ENCODE results near the gene HCN3. TPM values are rescaled to one million over a fixed set of nuclear protein-coding genes. Genes with fewer than 3 reads are reported as not detected.

Gene HCN3
- total RNA-seq, 3 donors from 2014 or later: 10.3 to 15.6 (median 10.8) TPM

- ATAC-seq: no peak
- intact Hi-C loops (cut with DNase I, micrococcal nuclease): loop anchor here (10.0 kb wide), 2 partner anchors 55 to 75 kb away; partner anchors contain the start of genes CLK2 (in 1 of the 2), ENTREP3 (in 1 of the 2) and HCN3 (in 1 of the 2)
- peaks cover 3% of the 10 kb centered on the region for H3K36me3 ChIP-seq (ENCODE audit: low read depth)
Observed at GRCh38 chr1:155329980-155330598, 52.8 kb downstream of the HCN3 start.

GRCh38 chr1:155334962-155335361 lies 57.7 kb downstream of the HCN3 start:
- H3K36me3 ChIP-seq (ENCODE audit: low read depth): peaks cover 9% of the 10 kb centered on the region
- intact Hi-C loops (cut with DNase I, micrococcal nuclease): no loop called here
- no peak for DNase-seq
- no peak for TF ChIP-seq CTCF (IDR thresholded peaks at IDR 0.05)
- no peaks in the 10 kb centered on the region for H3K4me1 ChIP-seq (ENCODE audit: low read depth)
- no peaks in the 10 kb centered on the region for H3K9me3 ChIP-seq
- H3K4me3 ChIP-seq: no peak overlapping the region
- no peak for ATAC-seq

More at GRCh38 chr1:155329980-155330598, 52.8 kb downstream of the HCN3 start:
- DNase-seq: no peak
- H3K4me3 ChIP-seq: no peak overlapping the region
- peaks cover 14% of the 10 kb centered on the region for H3K4me1 ChIP-seq (ENCODE audit: low read depth)
- no peaks in the 10 kb centered on the region for H3K9me3 ChIP-seq
- no peak for TF ChIP-seq CTCF (IDR thresholded peaks at IDR 0.05)

Other genes starting within 250 kb of the HCN3 start
- gene DCST2, start 243.7 kb upstream of the HCN3 start, total RNA-seq: 1 to 10 TPM; 1.7 to 3.3 (median 2.3) TPM
- gene DCST1, start 243.6 kb upstream of the HCN3 start, total RNA-seq: under 1 TPM in 2 of 3 donors, not detected in 1; 0.19 to 0.20 TPM
- gene ADAM15, start 226.1 kb upstream of the HCN3 start, total RNA-seq: 100 to 1,000 TPM in 1 of 3 donors, 10 to 100 TPM in 2; 71.8 to 148 (median 79.7) TPM
- 10 to 100 TPM; 12.3 to 27.2 (median 26.4) TPM for gene EFNA4, start 213.7 kb upstream of the HCN3 start, total RNA-seq
- 10 to 100 TPM in 1 of 3 donors, 1 to 10 TPM in 2; 2.1 to 17.4 (median 5.6) TPM for gene EFNA3, start 198.6 kb upstream of the HCN3 start, total RNA-seq
- 100 to 1,000 TPM in 2 of 3 donors, 10 to 100 TPM in 1; 46.3 to 198 (median 110) TPM for gene EFNA1, start 149.6 kb upstream of the HCN3 start, total RNA-seq
- 10 to 100 TPM; 38.7 to 95.8 (median 66.4) TPM for gene SLC50A1, start 141.6 kb upstream of the HCN3 start, total RNA-seq
- gene DPM3, start 136.9 kb upstream of the HCN3 start, total RNA-seq: 100 to 1,000 TPM in 1 of 3 donors, 10 to 100 TPM in 2; 76.3 to 106 (median 78.4) TPM
- gene KRTCAP2, start 104.2 kb upstream of the HCN3 start, total RNA-seq: 100 to 1,000 TPM; 162 to 190 (median 176) TPM
- under 1 TPM; 0.26 to 0.76 (median 0.39) TPM for gene TRIM46, start 103.6 kb upstream of the HCN3 start, total RNA-seq
- 10 to 100 TPM; 22.4 to 35.9 (median 33.9) TPM for gene THBS3, start 69.6 kb upstream of the HCN3 start, total RNA-seq
- 10 to 100 TPM; 26.1 to 41.1 (median 35.6) TPM for gene MTX1, start 68.8 kb upstream of the HCN3 start, total RNA-seq
- 10 to 100 TPM; 16.9 to 42.6 (median 20.4) TPM for gene ENTREP3, start 22.0 kb upstream of the HCN3 start, total RNA-seq
- gene SCAMP3, start 15.1 kb upstream of the HCN3 start, total RNA-seq: 10 to 100 TPM; 43.6 to 53.4 (median 46.8) TPM
- 10 to 100 TPM; 43.7 to 51.7 (median 47.8) TPM for gene CLK2, start 4.0 kb upstream of the HCN3 start, total RNA-seq
- gene PKLR, start 24.0 kb downstream of the HCN3 start, total RNA-seq: 1 to 10 TPM in 2 of 3 donors, under 1 TPM in 1; 0.63 to 2.0 (median 1.5) TPM
- 100 to 1,000 TPM; 130 to 244 (median 222) TPM for gene FDPS, start 31.4 kb downstream of the HCN3 start, total RNA-seq
- gene RUSC1, start 43.4 kb downstream of the HCN3 start, total RNA-seq: 10 to 100 TPM; 58.9 to 79.4 (median 60.6) TPM